Glomerular endothelial cell (primary cell): Measurements from ENCODE around the gene PMVK. TPM values are rescaled to one million over a fixed set of nuclear protein-coding genes. Genes with fewer than 3 reads are reported as not detected.

ENCODE experiments used
- DNase-seq: peaks from one replicate; pipeline ENCODE4 v3.0.0-alpha.2; 2011; ENCODE audit warnings: low read depth, low spot score; ENCODE audit errors: extremely low read depth
- total RNA-seq: library from RNA; depleted of rRNA; stranded (reverse); fragments of >200 nt; gene quantifications from 2 replicates; pipeline ENCODE4 v1.2.3, GENCODE V29; 2015

The PMVK gene
- total RNA-seq, 1 donor from 2014 or later, result 11.6 TPM

DNA sequence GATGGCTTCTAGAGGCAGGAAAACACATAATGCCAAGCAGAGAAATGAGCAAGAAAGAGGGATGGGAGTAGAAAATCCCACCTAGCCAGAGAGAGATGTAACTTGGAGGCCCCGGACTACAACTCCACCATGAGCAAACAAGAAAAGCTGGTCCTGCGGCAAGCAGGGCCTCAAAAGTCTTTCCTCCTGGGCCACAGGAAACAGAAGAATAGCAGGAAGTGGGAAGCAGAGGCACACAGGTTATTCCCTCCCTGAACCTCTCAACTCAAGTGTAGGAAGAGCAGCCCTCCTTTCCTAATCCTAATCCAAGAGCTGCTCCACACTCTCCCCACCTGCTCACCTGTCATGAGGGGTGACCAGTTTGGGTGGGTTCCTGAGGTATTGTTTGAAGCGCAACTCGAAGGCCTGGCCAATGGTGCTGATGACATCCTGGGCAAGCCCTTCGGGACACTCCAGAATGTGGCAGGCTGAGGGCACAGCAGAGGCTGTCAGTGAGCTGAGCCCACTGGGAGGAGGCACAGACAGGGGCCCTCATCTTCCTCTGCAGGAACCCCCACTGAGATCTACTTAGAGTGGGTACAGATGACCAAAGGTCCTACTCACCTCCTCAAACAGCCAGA is 30.9 kb upstream of the PMVK start:
- no peak for DNase-seq

GRCh38 chr1:154966111-154966510 is 29.6 kb upstream of the PMVK start:
- DNase-seq, result no peak

DNA sequence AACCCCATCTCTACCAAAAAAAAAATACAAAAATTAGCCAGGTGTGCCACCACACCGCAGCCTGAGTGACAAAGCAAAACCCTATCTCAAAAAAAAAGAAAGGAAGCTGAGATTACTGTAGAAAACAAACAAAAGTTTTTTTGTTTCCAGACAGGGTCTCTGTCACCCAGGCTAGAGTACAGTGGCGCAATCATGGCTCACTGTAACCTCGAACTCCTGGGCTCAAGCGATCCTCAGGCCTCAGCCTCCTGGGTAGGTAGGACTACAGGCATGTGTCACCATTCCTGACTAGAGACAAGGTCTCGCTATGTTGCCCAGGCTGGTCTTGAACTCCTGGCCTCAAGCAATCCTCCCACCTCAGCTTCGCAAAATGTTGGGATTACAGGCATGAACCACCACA is 27.8 kb upstream of the PMVK start:
- DNase-seq, result no peak

- DNase-seq, result no peak
These were observed 27.1 kb upstream of the PMVK start for GRCh38 chr1:154963643-154964042.

- DNase-seq, result no peak
These were observed 26.3 kb upstream of the PMVK start for GRCh38 chr1:154962795-154963330.

GRCh38 chr1:154962156-154962749 is 25.7 kb upstream of the PMVK start:
- DNase-seq, result no peak

DNA sequence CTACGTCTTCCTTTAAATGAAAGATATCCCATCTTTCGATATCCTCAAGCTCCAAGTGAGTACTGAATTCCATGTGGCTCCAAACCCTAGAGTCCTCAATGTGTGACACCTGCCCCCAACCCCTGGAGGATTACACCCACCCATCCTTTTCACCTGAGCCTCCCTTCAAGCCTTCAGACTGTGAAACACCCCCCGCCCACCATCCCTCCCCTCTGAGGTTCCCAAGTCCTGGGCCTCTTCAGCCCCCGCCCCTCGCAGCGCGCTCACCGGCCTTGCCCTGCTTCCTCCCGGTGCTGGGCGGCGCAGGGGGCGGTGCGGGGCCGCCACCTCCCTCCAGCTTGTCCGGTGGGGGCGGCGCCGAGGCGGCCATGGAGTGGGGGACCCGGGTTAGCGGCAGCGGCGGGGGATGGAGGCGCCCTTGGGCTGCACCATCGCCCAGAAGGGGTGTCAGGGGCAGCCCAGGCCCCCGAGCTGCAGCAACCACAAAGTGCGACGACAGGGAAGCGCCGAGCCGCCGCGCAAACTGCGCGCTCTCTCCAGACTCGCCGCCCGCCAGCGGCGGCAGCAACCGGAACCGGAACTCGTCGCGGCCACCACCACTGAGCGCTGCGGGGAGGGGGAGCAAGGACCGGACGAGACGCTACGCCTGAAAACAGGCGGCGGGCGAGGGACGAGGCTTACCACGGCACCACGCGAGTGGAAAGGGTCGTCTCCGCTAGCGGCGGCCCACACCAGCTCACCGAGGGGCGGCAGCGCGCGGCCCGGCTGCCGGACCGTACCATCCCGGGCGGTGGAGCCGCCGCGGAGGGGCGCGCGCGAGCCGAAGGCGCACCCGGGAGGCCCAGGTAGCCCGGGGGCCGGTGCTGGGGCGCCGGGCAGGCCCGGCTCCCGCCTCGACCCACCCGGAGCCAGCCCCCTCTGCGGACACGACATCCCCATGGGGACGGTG is 25.0 kb upstream of the PMVK start, which contains the start of gene PYGO2:
TSS of gene PYGO2 (minus strand) at position 576 of the 949 bp plus-strand sequence. CDS start at position 370, 206 bp downstream.
- no peak for DNase-seq

DNA sequence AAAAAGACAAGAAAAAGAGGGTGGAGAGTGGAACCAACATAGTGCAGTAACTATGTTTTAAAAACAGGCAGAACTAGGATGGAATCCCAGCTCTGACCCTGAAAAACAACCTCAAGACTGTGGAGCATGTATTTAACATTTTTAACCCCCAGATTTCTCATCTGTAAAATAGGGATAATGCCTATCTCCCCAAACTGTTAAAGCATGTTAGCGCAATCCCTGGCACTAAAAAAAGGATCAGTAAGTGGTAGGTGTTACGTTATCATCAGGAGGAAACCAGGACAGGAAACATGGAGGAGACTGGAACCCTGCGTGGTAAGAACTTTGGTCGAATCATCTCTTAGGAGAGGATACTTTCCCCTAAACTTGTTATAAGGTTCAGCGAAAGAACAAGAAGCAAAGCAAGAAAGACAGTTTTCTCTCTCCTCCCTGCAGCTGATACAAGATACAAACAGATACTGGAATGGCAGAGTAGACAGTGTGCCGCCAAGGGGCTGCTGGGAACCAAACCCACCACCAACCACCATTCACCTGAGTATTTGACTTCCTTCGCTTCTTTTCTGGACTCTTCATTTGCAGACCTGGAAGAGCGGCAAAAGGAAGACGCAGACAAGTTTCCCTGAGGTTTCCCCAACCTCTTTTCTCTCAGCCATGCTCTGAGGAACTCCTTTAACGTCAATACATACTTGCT is 24.1 kb upstream of the PMVK start:
- DNase-seq, result no peak

GRCh38 chr1:154959426-154959780 is 22.9 kb upstream of the PMVK start:
- no peak for DNase-seq

GRCh38 chr1:154958681-154959425 is 22.3 kb upstream of the PMVK start:
- DNase-seq, result no peak

DNA sequence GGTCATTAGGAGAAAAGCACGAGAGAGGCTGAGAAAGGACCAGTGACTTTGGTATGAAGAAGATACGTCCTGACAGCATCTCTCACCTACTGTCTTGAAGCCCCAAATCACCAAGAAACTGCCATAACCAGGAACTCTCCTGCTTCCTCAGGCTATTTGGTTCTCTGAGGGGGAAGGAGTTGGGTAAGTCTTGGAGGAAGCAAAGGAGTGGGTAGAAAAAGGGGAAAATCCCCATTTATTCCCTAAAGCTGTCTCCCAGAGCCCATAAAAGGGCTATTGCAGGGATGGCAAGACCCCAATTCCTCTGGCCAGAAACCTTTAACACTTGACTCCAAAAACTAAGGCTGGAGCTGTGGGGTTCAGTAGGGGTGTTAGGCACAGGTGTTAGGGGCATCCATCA is 21.5 kb upstream of the PMVK start:
- no peak for DNase-seq

DNA sequence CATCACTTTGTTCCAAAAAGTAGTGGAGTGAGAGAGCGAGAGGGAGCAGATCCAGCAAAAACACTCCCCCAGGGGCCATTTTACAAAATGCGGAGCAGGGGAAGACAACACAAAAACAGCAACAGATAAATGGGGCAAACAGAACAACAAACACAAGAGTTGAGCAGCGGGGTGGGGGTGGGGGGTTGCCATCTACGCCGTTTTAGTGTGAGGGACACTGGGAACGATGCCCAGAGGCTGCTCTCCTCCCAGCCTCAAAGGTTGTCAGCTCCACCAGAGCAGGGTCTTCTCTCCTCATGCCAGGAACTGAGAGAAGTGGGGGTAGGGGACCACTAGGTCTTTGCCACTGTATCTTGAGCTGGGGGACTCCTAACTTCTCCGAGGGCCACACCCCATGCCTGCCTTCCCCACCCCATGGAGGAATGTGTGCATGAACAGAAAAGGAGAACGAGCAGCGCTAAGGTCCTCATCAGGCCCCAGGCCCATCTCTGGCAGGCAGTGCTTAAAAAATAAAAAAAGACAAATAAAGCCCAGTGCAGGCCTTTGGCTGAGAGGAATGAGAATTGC is 20.7 kb upstream of the PMVK start:
- no peak for DNase-seq

- no peak for DNase-seq
These were observed 20.0 kb upstream of the PMVK start for GRCh38 chr1:154956544-154956941.

GRCh38 chr1:154955718-154956543 is 19.4 kb upstream of the PMVK start, which contains the start of gene PBXIP1:
Gene PBXIP1, minus strand, starts transcription at chr1:154956099. Its CDS starts 2,378 bp downstream, at chr1:154953721.
- peak; percentile 85 for DNase-seq

- peak; percentile 89 for DNase-seq
These were observed 18.7 kb upstream of the PMVK start for GRCh38 chr1:154955039-154955717.

DNA sequence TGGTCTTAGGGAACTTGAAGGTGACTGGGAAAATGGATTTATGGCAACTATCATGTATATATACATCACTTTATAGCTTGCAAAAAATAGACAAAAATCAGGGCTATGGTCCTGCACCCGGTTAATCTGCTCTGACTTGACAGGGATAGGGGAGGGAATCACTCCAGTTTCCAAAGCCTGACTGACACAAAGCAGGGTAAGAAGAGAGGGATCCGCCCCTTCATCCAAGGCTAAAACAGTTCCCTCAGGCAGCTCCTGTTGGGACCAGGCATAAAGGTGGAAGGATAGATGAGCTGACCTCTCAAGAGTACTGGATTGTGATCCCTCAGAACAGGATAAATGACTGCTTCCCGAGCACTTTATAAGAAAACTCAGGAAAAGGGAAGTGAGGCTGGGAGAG is 18.0 kb upstream of the PMVK start:
- no peak for DNase-seq

DNA sequence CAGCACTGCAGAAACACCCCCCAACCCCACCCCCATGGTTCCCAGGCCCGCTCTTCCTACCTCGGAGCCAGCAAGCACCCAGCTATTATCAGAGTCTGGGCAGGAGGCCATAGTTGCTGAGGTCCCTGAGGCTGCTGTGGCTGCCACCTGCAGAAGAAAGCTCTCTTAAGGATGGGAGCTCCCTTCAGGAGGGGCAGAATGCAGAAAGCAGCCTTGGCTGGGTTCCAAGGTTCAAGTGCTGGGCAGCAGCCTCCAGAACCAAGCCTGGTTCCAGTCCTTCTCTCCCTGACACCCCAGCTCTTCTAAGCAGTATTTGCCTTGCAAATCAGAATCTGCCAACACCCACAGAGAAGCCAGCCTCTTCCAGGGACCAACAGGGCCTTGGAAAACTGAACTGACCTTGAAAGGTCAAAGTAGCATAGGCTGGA is 17.1 kb upstream of the PMVK start:
- no peak for DNase-seq

- no peak for DNase-seq
These were observed 16.1 kb upstream of the PMVK start for GRCh38 chr1:154952664-154953063.
